VCaP (cell line): ENCODE measurements around the gene PRDM15.

Source experiments
- H3K27ac ChIP-seq: fragments of 450-650 bp; 2 replicates; pipeline ENCODE4 v1.5.1; 2017
- CTCF ChIP-seq: fragments of 450-650 bp; conservative IDR thresholded peaks from 2 replicates; pipeline ENCODE4 v1.5.1; 2017; ENCODE audit warnings: mild to moderate bottlenecking, moderate library complexity

PRDM15 gene

GRCh38 chr21:41809891-41810596 lies 69.1 kb downstream of the PRDM15 start:
- TF ChIP-seq CTCF, result no peak

GRCh38 chr21:41808846-41809245 lies 70.3 kb downstream of the PRDM15 start:
- no peak for TF ChIP-seq CTCF
- H3K27ac ChIP-seq, result no peak overlapping the region

More at GRCh38 chr21:41809891-41810596, 69.1 kb downstream of the PRDM15 start:
- no peak overlapping the region for H3K27ac ChIP-seq

GRCh38 chr21:41808094-41808493 lies 71.0 kb downstream of the PRDM15 start:
- H3K27ac ChIP-seq, result no peak overlapping the region
- no peak for TF ChIP-seq CTCF

- no peak overlapping the region for H3K27ac ChIP-seq
- no peak for TF ChIP-seq CTCF
These were observed 72.4 kb downstream of the PRDM15 start for GRCh38 chr21:41806773-41807172.

- no peak for TF ChIP-seq CTCF
- H3K27ac ChIP-seq, result no peak overlapping the region
These were observed 73.5 kb downstream of the PRDM15 start for GRCh38 chr21:41805643-41806042.

- TF ChIP-seq CTCF, result no peak
These were observed 74.1 kb downstream of the PRDM15 start for GRCh38 chr21:41805038-41805437.

GRCh38 chr21:41804381-41804780 lies 74.8 kb downstream of the PRDM15 start:
- peak overlapping the region; percentile 82 for H3K27ac ChIP-seq
- no peak for TF ChIP-seq CTCF

More at GRCh38 chr21:41805038-41805437, 74.1 kb downstream of the PRDM15 start:
- no peak overlapping the region for H3K27ac ChIP-seq
